Fibroblast of lung (primary cell): Measurements from ENCODE around the gene PPP1R16B. TPM values are rescaled to one million over a fixed set of nuclear protein-coding genes. Genes with fewer than 3 reads are reported as not detected.

Experiments used
- DNase-seq, 2 donors: peaks; one replicate each; pipeline versions ENCODE4 v3.0.0 to v3.0.0-alpha.2; 2010; ENCODE audit warnings: low read depth in 2 of 2
- H2AFZ ChIP-seq: 2 replicates; pipeline ENCODE4 v1.5.1; 2012; ENCODE audit warnings: low read length, control low read depth, inconsistent platforms
- H3K27ac ChIP-seq: 2 replicates; pipeline ENCODE4 v1.5.1; 2011; ENCODE audit warnings: low read length, control low read depth; ENCODE audit not compliant: insufficient read depth
- H3K27me3 ChIP-seq: 2 replicates; pipeline ENCODE4 v1.5.1; 2011; ENCODE audit warnings: mild to moderate bottlenecking, low read length; ENCODE audit not compliant: control insufficient read depth, insufficient read depth
- H3K36me3 ChIP-seq: 2 replicates; pipeline ENCODE4 v1.5.1; 2011; ENCODE audit warnings: low read length; ENCODE audit not compliant: control insufficient read depth, insufficient read depth
- H3K4me1 ChIP-seq: 2 replicates; pipeline ENCODE4 v1.5.1; 2011; ENCODE audit warnings: low read length; ENCODE audit not compliant: control insufficient read depth, insufficient read depth; ENCODE audit errors: extremely low read depth
- H3K4me2 ChIP-seq: 2 replicates; pipeline ENCODE4 v1.5.1; 2011; ENCODE audit warnings: low read length, control low read depth; ENCODE audit not compliant: insufficient read depth; ENCODE audit errors: extremely low read depth
- H3K4me3 ChIP-seq, 4 experiments: fragments of 200-600 bp in 1 of 4; sonication (generic) in 1 of 4; replicated peaks in 1 of 4; 2 replicates each; pipeline ENCODE4 v1.5.1; 2011 to 2016; ENCODE audit warnings: low read length in 4 of 4, low read depth in 3 of 4, mild to moderate bottlenecking in 3 of 4, control low read depth in 2 of 4, inconsistent platforms in 1 of 4, mixed read lengths in 1 of 4; ENCODE audit not compliant: insufficient read depth in 1 of 4; ENCODE audit errors: control extremely low read depth in 1 of 4
- H3K79me2 ChIP-seq: 2 replicates; pipeline ENCODE4 v1.5.1; 2012; ENCODE audit warnings: mild to moderate bottlenecking, low read length, inconsistent platforms; ENCODE audit not compliant: control insufficient read depth, insufficient read depth
- H3K9ac ChIP-seq: 2 replicates; pipeline ENCODE4 v1.5.1; 2011; ENCODE audit warnings: mild to moderate bottlenecking, low read length, control low read depth; ENCODE audit not compliant: insufficient read depth
- H3K9me3 ChIP-seq: 2 replicates; pipeline ENCODE4 v1.5.1; 2012; ENCODE audit warnings: low read depth, low read length; ENCODE audit not compliant: control insufficient read depth, insufficient read depth
- H4K20me1 ChIP-seq: 2 replicates; pipeline ENCODE4 v1.5.1; 2011; ENCODE audit warnings: low read length; ENCODE audit not compliant: control insufficient read depth, insufficient read depth; ENCODE audit errors: extremely low read depth
- EZH2 ChIP-seq: IDR thresholded peaks from 2 replicates; pipeline ENCODE4 v1.5.1; 2012; ENCODE audit warnings: low read length, control low read depth, mild to moderate bottlenecking; ENCODE audit errors: missing control alignments
- polyA plus RNA-seq, 2 donors: library from polyadenylated mRNA; depleted of rRNA in 1 of 2; stranded (reverse) in 1 of 2; unstranded in 1 of 2; fragments of >200 nt; gene quantifications; 2 replicates each; pipeline ENCODE4 v1.2.1, GENCODE V29; 2011 to 2012; ENCODE audit warnings: missing spikeins in 1 of 2
- total RNA-seq: library from RNA; depleted of rRNA; stranded (reverse); fragments of >200 nt; gene quantifications from 2 replicates; pipeline ENCODE4 v1.2.1, GENCODE V29; 2014
- TF ChIP-seq, protein P1 (sequence below), 2 donors: IDR thresholded peaks in 1 of 2; conservative IDR thresholded peaks in 1 of 2; 1 replicate in 1 of 2; 2 replicates in 1 of 2; pipeline ENCODE4 v1.5.1; 2011 to 2012; ENCODE audit warnings: low read length in 2 of 2, control low read depth in 1 of 2, inconsistent platforms in 1 of 2, low read depth in 1 of 2, mild to moderate bottlenecking in 1 of 2

PPP1R16B gene
- total and polyA plus RNA-seq, 2 donors (not counting 1 experiment from before 2014, with no cell fraction given): under 0.01 TPM; not detected in 1

DNA sequence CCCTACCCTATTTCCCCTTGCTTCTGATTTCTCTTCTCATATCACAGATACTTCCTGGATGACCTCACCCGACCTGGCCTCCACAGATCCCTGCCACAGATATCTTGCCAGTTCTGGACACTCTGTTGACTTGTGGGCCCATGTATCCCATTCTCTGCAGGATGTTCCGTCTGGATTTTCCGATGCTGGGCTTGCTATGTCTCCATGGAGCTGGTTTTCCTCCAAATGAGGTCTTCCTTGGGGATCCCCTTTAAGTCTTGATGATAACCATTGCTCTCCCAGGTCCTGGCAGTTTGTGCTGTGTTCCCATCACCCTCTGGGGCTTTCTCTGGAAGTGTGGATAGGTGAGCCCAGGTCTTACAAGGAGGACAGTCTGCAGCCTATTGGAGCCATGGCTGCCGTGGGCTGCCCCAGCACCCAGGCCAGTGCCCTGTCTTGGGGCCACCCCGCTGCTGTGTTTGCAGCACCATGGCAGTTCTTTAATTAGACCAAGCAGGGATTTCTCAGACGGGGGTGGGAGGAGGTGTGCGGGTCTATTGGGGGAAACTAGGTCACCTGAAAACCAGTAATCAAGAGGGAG is 23.9 kb downstream of the PPP1R16B start:
- H3K4me1 ChIP-seq: no peaks in the 10 kb centered on the region
- H3K79me2 ChIP-seq: no peaks in the 10 kb centered on the region
- no peak overlapping the region for H3K4me3 ChIP-seq
- H2AFZ ChIP-seq: no peak overlapping the region
- DNase-seq: no peak
- no peak overlapping the region for H3K9ac ChIP-seq
- no peak overlapping the region for H3K4me2 ChIP-seq
- H3K27me3 ChIP-seq: no peaks in the 10 kb centered on the region
- no peaks in the 10 kb centered on the region for H4K20me1 ChIP-seq
- H3K36me3 ChIP-seq: no peaks in the 10 kb centered on the region
- H3K27ac ChIP-seq: no peak overlapping the region
- TF ChIP-seq, protein P1, sequence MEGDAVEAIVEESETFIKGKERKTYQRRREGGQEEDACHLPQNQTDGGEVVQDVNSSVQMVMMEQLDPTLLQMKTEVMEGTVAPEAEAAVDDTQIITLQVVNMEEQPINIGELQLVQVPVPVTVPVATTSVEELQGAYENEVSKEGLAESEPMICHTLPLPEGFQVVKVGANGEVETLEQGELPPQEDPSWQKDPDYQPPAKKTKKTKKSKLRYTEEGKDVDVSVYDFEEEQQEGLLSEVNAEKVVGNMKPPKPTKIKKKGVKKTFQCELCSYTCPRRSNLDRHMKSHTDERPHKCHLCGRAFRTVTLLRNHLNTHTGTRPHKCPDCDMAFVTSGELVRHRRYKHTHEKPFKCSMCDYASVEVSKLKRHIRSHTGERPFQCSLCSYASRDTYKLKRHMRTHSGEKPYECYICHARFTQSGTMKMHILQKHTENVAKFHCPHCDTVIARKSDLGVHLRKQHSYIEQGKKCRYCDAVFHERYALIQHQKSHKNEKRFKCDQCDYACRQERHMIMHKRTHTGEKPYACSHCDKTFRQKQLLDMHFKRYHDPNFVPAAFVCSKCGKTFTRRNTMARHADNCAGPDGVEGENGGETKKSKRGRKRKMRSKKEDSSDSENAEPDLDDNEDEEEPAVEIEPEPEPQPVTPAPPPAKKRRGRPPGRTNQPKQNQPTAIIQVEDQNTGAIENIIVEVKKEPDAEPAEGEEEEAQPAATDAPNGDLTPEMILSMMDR (conservative IDR thresholded peaks at IDR 0.05 in 1 of 2, IDR thresholded peaks at IDR 0.05 in 1 of 2; ENCODE audit: low read depth in 1 of 2, low read length in 2 of 2): no peak
- no peak for TF ChIP-seq EZH2
- no peaks in the 10 kb centered on the region for H3K9me3 ChIP-seq

DNA sequence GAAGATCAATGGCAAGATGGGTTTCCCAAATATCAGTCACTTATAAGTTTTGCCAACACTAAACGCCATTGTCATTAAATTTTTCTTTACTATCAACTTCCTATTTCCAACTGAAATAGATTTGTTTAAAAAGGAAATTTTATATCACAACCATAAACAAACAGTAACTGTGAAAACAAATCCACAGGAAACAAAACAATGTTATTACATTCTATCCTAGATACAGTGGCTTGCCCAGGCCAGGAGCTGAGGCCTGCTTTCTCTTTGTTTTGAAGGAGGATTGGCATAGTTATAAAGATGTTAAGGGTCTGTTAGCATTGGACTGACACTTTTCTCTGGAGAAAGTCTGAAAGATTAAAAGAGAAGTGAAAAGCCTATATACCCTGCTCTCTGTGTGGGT is 24.9 kb downstream of the PPP1R16B start:
- H3K4me3 ChIP-seq: no peak overlapping the region
- no peaks in the 10 kb centered on the region for H4K20me1 ChIP-seq
- H3K36me3 ChIP-seq: no peaks in the 10 kb centered on the region
- no peak overlapping the region for H3K27ac ChIP-seq
- TF ChIP-seq, protein P1 (conservative IDR thresholded peaks at IDR 0.05 in 1 of 2, IDR thresholded peaks at IDR 0.05 in 1 of 2; ENCODE audit: low read depth in 1 of 2, low read length in 2 of 2): no peak
- TF ChIP-seq EZH2: no peak
- no peak for DNase-seq
- H3K9me3 ChIP-seq: no peaks in the 10 kb centered on the region
- no peaks in the 10 kb centered on the region for H3K27me3 ChIP-seq
- no peak overlapping the region for H3K4me2 ChIP-seq
- no peaks in the 10 kb centered on the region for H3K79me2 ChIP-seq
- no peaks in the 10 kb centered on the region for H3K4me1 ChIP-seq
- no peak overlapping the region for H3K9ac ChIP-seq
- H2AFZ ChIP-seq: no peak overlapping the region

DNA sequence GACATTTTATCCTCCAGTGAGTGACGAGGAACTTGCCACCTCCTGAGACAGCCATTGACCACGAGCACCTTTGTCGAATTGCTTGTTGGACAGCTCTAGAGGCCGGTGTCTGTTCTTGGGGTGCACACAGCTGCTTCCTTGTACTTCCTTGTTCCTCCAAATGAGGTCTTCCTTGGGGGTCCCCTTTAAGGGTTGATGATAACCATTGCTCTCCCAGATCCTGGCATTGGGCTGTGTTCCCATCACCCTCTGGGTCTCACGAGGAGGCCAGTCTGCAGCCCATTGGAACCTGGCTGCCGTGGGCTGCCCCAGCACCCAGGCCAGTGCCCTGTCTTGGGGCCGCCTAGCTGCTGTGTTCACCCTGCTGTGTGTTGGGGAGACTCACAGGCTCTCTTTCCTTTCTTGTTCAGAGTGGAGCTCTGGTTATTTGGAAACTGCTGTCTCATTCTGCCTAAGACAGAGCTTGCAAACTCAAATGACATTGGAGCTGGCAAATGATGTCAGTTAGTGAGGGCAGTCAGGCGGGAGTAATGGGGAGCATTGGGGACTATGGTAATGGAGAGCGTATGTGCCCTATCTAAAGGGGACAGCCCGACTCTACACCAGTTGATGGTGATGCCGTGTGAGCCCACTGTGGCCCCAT is 25.7 kb downstream of the PPP1R16B start:
- Histone ChIP-seq H3K27me3 (no peaks in the 10 kb centered on the region), H3K4me1 (no peaks in the 10 kb centered on the region), H3K9me3 (no peaks in the 10 kb centered on the region), H4K20me1 (no peaks in the 10 kb centered on the region), H3K4me2 (no peak overlapping the region), H3K4me3 (no peak overlapping the region), H3K36me3 (no peaks in the 10 kb centered on the region), H3K27ac (no peak overlapping the region), H3K79me2 (no peaks in the 10 kb centered on the region), H3K9ac (no peak overlapping the region), H2AFZ (no peak overlapping the region)
- no peak for TF ChIP-seq EZH2
- TF ChIP-seq, protein P1 (conservative IDR thresholded peaks at IDR 0.05 in 1 of 2, IDR thresholded peaks at IDR 0.05 in 1 of 2; ENCODE audit: low read depth in 1 of 2, low read length in 2 of 2): no peak
- no peak for DNase-seq
